Spinal cord (tissue), 10 donors: ENCODE data around the gene STK40. TPM values are rescaled to one million over a fixed set of nuclear protein-coding genes. Genes with fewer than 3 reads are reported as not detected.
A peak's percentile ranks its signal among the peaks of the same experiment; 100 is the strongest.

Experiments used
- DNase-seq, 6 donors: peaks; one replicate each; pipeline versions ENCODE4 v3.0.0 to v3.0.0-alpha.2; 2013 to 2015; ENCODE audit warnings: low spot score in 6 of 6, low read depth in 4 of 6
- H3K27ac ChIP-seq: one replicate; pipeline ENCODE4 v1.5.1; 2013; ENCODE audit warnings: low read depth, low read length, control low read depth
- H3K27me3 ChIP-seq: one replicate; pipeline ENCODE4 v1.6.1; 2013; ENCODE audit warnings: low read length; ENCODE audit not compliant: control insufficient read depth, insufficient read depth
- H3K36me3 ChIP-seq: one replicate; pipeline ENCODE4 v1.6.1; 2013; ENCODE audit warnings: low read length; ENCODE audit not compliant: control insufficient read depth, insufficient read depth
- H3K4me1 ChIP-seq: one replicate; pipeline ENCODE4 v1.6.1; 2013; ENCODE audit warnings: low read length; ENCODE audit not compliant: control insufficient read depth, insufficient read depth
- H3K4me3 ChIP-seq: one replicate; pipeline ENCODE4 v1.5.1; 2013; ENCODE audit warnings: low read depth, low read length, control low read depth
- H3K9me3 ChIP-seq: one replicate; pipeline ENCODE4 v1.6.1; 2013; ENCODE audit warnings: low read length; ENCODE audit not compliant: control insufficient read depth, insufficient read depth
- WGBS: methylation state at CpG from one replicate; pipeline ENCODE4 v1.1.5; 2013; ENCODE audit warnings: missing lambda C conversion rate; ENCODE audit not compliant: insufficient coverage; 5-methylcytosine and 5-hydroxymethylcytosine counted together
- long read RNA-seq, 4 donors: transcript quantifications; one replicate each; lab custom pipeline, GENCODE V29; 2026
- polyA plus RNA-seq, 2 donors: library from polyadenylated mRNA; unstranded; fragments of 120-200 nt; gene quantifications; one replicate each; pipeline ENCODE4 v1.2.1, GENCODE V29; 2013; ENCODE audit not compliant: insufficient read length in 2 of 2
- total RNA-seq, 2 donors: library from RNA; depleted of rRNA in 1 of 2; stranded (reverse); fragments of 120-200 nt in 1 of 2; fragments of >200 nt in 1 of 2; gene quantifications; one replicate each; pipeline versions ENCODE4 v1.2.3 to v1.2.4, GENCODE V29; 2013 to 2014
- donor health status: healthy.

The STK40 gene, protein sequence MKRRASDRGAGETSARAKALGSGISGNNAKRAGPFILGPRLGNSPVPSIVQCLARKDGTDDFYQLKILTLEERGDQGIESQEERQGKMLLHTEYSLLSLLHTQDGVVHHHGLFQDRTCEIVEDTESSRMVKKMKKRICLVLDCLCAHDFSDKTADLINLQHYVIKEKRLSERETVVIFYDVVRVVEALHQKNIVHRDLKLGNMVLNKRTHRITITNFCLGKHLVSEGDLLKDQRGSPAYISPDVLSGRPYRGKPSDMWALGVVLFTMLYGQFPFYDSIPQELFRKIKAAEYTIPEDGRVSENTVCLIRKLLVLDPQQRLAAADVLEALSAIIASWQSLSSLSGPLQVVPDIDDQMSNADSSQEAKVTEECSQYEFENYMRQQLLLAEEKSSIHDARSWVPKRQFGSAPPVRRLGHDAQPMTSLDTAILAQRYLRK
- total RNA-seq = 10 to 100 TPM; 11.2 to 20.1 TPM
- 10 to 100 TPM; 36.5 to 37.5 TPM for polyA plus RNA-seq
- long read RNA-seq, donor 1, transcript STK40-204 (11 exons, 3,621 nt) = major isoform, 6 of 38 reads
- long read RNA-seq, donor 1, partial matches to known transcripts = 30 of 38 reads
- long read RNA-seq, donor 1, other reads (novel, unspliced or antisense) = 0 of 38 reads
- long read RNA-seq, donor 2, partial matches to known transcripts = 0 of 1 reads
- long read RNA-seq, donor 2, other reads (novel, unspliced or antisense) = 0 of 1 reads
- long read RNA-seq, donor 3, partial matches to known transcripts = 0 of 4 reads
- long read RNA-seq, donor 3, other reads (novel, unspliced or antisense) = 0 of 4 reads
- long read RNA-seq, donor 4, transcript STK40-204 (11 exons, 3,621 nt) = major isoform, 7 of 8 reads
- long read RNA-seq, donor 4, partial matches to known transcripts = 0 of 8 reads
- long read RNA-seq, donor 4, other reads (novel, unspliced or antisense) = 0 of 8 reads

- H3K9me3 ChIP-seq = no peaks in the 10 kb centered on the region
- peak; percentile 90 to 100 (median 98) for DNase-seq
- H3K27me3 ChIP-seq = no peaks in the 10 kb centered on the region
- H3K4me3 ChIP-seq = peak within 1 kb of the TSS; percentile 71
- under 1% methylated on average over 73 of the region's 82 CpGs for WGBS
- peaks cover 29% of the 10 kb centered on the region for H3K4me1 ChIP-seq
- H3K27ac ChIP-seq = peak within 1 kb of the TSS; percentile 93
- peaks cover 15% of the 10 kb centered on the region for H3K36me3 ChIP-seq
Observed at GRCh38 chr1:36385410-36386264, at the start of gene STK40. Gene STK40 (minus strand): TSS chr1:36385924. CDS start chr1:36361332, 24,592 bp downstream.

GRCh38 chr1:36433102-36433501, 47.4 kb upstream of the STK40 start:
- H3K36me3 ChIP-seq = peaks cover 42% of the 10 kb centered on the region
- H3K9me3 ChIP-seq = no peaks in the 10 kb centered on the region
- H3K27ac ChIP-seq = no peak overlapping the region
- no peaks in the 10 kb centered on the region for H3K27me3 ChIP-seq
- 59% methylated on average over 1 of the region's 1 CpG for WGBS
- no peaks in the 10 kb centered on the region for H3K4me1 ChIP-seq
- DNase-seq = no peak
- no peak overlapping the region for H3K4me3 ChIP-seq

GRCh38 chr1:36432616-36433015, 46.9 kb upstream of the STK40 start:
- 80% methylated on average over 1 of the region's 4 CpGs for WGBS
- Histone ChIP-seq H3K4me3 (no peak overlapping the region), H3K4me1 (no peaks in the 10 kb centered on the region), H3K9me3 (no peaks in the 10 kb centered on the region), H3K36me3 (peaks cover 43% of the 10 kb centered on the region), H3K27me3 (no peaks in the 10 kb centered on the region), H3K27ac (no peak overlapping the region)
- DNase-seq = no peak

DNA sequence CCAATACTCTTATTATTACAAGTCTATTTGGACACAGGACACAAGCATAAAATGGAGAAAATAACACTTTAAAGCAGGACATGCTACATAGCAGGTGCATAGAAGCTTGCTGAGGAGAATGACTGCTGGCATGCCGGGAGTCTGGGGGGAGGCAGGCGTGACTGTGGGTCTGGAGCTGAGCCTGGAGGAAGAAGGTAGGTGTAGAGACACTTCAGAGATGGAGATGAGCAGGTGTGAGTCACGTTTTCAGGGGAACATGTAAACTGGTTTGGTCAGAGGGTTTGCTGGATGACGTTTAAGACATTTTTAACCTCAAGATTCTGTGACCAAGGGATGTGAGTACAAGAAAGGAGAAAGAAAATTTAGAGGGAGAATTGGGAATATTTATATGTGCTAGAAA, 40.1 kb upstream of the STK40 start:
- 79% methylated on average over 4 of the region's 4 CpGs for WGBS
- DNase-seq = no peak

DNA sequence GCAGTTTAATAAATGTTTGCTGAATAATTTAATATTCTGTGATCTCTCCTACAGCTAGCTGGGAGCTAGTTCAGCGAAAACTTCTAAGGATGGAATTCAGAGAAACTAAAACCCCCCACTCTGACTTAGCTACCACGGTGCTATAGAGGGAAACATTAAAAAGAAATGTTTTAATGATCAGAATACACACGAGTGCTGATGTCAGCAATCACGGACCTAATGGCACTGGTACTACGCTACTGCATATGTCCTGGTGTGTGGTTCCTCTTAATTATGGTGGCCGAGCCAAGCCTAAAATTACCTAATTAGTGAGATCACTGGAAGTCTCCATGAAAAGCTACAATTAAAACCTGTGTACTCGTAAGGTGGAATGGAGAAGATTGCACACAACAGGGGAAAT, 35.9 kb upstream of the STK40 start:
- DNase-seq = peak in 1 of 6 donors; percentile 32
- WGBS = 87% methylated on average over 3 of the region's 7 CpGs
- no peaks in the 10 kb centered on the region for H3K27me3 ChIP-seq

More for the DNA sequence above, 40.1 kb upstream of the STK40 start:
- H3K27me3 ChIP-seq = no peaks in the 10 kb centered on the region
- H3K36me3 ChIP-seq = peaks cover 61% of the 10 kb centered on the region
- H3K9me3 ChIP-seq = no peaks in the 10 kb centered on the region
- H3K27ac ChIP-seq = no peak overlapping the region
- H3K4me1 ChIP-seq = no peaks in the 10 kb centered on the region
- H3K4me3 ChIP-seq = no peak overlapping the region

DNA sequence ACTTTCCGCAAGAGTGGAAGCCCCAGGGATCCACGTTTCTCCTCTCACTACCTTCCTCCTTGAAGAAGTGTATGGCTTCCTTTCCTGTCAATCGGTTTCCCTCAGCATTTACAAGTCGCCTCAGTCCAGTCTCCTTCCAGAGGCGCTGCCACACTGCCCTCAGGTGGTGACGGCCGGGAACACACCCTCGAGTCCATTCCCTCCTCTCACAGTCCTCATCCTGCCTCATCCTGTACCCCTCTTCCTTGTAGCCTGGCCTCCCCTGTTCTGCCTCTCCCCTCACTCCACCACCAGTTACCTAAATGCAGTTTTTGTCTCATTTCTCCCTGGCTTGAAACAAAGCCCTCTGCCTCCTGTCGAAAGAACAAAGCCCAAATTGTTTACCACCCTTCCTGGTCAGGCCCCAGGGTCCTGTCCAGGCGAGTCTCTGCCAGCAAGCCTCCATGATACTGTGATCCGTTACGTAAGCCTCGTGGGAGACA, 35.2 kb upstream of the STK40 start:
- Histone ChIP-seq H3K4me3 (no peak overlapping the region), H3K9me3 (no peaks in the 10 kb centered on the region), H3K4me1 (no peaks in the 10 kb centered on the region), H3K27ac (no peak overlapping the region), H3K36me3 (peaks cover 49% of the 10 kb centered on the region), H3K27me3 (no peaks in the 10 kb centered on the region)
- WGBS = 18% methylated on average over 13 of the region's 13 CpGs
- peak; percentile 44 to 95 (median 70) for DNase-seq

More for the DNA sequence above, 35.9 kb upstream of the STK40 start:
- no peaks in the 10 kb centered on the region for H3K9me3 ChIP-seq
- no peaks in the 10 kb centered on the region for H3K4me1 ChIP-seq
- peaks cover 55% of the 10 kb centered on the region for H3K36me3 ChIP-seq
- H3K4me3 ChIP-seq = no peak overlapping the region
- H3K27ac ChIP-seq = no peak overlapping the region

GRCh38 chr1:36420409-36420808, 34.7 kb upstream of the STK40 start:
- Histone ChIP-seq H3K27ac (no peak overlapping the region), H3K4me1 (no peaks in the 10 kb centered on the region), H3K27me3 (no peaks in the 10 kb centered on the region), H3K36me3 (peaks cover 47% of the 10 kb centered on the region), H3K9me3 (no peaks in the 10 kb centered on the region), H3K4me3 (no peak overlapping the region)
- no peak for DNase-seq
- 70% methylated on average over 1 of the region's 5 CpGs for WGBS

DNA sequence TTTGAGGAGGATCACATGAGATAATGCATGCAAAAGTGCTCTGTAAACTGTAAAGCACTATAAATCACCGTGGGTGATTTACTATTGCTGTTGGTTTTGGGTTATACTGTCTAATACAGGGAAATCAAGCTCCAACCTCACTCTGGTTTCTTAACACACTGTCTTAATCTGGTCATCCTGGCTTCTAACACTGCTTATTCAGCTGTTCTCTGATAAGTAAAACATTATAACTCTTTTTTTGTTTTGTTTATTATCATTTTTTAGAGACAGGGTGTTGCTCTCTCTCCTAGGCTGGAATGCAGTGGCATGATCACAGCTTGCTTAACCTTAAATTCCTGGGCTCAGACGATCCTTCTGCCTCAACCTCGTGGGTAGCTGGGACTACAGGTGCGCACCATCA, 33.8 kb upstream of the STK40 start:
- no peaks in the 10 kb centered on the region for H3K4me1 ChIP-seq
- 86% methylated on average over 1 of the region's 4 CpGs for WGBS
- H3K9me3 ChIP-seq = no peaks in the 10 kb centered on the region
- H3K4me3 ChIP-seq = no peak overlapping the region
- H3K27ac ChIP-seq = no peak overlapping the region
- no peak for DNase-seq
- no peaks in the 10 kb centered on the region for H3K27me3 ChIP-seq
- H3K36me3 ChIP-seq = peaks cover 42% of the 10 kb centered on the region

- 70% methylated on average over 2 of the region's 3 CpGs for WGBS
- no peaks in the 10 kb centered on the region for H3K4me1 ChIP-seq
- H3K27ac ChIP-seq = no peak overlapping the region
- no peak overlapping the region for H3K4me3 ChIP-seq
- no peaks in the 10 kb centered on the region for H3K27me3 ChIP-seq
- peak in 1 of 6 donors; percentile 45 for DNase-seq
- peaks cover 38% of the 10 kb centered on the region for H3K36me3 ChIP-seq
- H3K9me3 ChIP-seq = no peaks in the 10 kb centered on the region
Observed at GRCh38 chr1:36419140-36419539, 33.4 kb upstream of the STK40 start.
